GM18951 (cell line): ENCODE measurements around the gene LAMB4.
A peak's percentile ranks its signal among the peaks of the same experiment; 100 is the strongest.

Source experiments
- POLR2A ChIP-seq: IDR thresholded peaks from 4 replicates; pipeline ENCODE4 v1.6.1; 2011; ENCODE audit warnings: mild to moderate bottlenecking; ENCODE audit not compliant: insufficient read length, insufficient read depth; ENCODE audit errors: extremely low read depth
- in situ Hi-C: fragments of 300-500 bp; cut with MboI; formaldehyde crosslinking; loops from one replicate; pipeline ENCODE4 v1.12.0; 2022; ENCODE audit warnings: low sequenced_read_pairs, mixed read lengths, inconsistent platforms; ENCODE audit not compliant: unreplicated experiment

LAMB4 gene

DNA sequence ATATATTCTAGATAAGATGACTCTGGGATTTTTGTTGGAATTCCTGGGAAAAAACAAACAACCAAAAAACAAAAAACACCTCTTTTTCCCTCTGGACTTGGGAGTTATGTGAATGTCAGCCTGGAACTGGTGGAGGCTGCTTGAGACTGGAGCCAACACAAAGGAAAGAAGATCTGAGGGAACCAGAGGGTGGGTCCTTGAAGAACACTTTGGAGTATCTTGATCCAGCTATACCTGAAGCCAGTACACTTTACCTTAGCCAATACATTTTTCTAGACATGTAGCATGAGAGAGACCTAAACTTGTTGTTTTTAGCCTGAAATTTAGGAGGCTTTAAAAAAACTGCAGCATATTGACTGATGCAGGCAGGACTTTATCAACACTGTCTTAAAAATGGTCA lies 121.3 kb downstream of the LAMB4 start:
- in situ Hi-C loops = no loop called here

GRCh38 chr7:108008240-108008639 lies 121.9 kb downstream of the LAMB4 start:
- in situ Hi-C loops = no loop called here
- TF ChIP-seq POLR2A = no peak

More for the DNA sequence above, 121.3 kb downstream of the LAMB4 start:
- TF ChIP-seq POLR2A = no peak

- in situ Hi-C loops = no loop called here
- no peak for TF ChIP-seq POLR2A
Measured at GRCh38 chr7:108007762-108008161, 122.4 kb downstream of the LAMB4 start.

DNA sequence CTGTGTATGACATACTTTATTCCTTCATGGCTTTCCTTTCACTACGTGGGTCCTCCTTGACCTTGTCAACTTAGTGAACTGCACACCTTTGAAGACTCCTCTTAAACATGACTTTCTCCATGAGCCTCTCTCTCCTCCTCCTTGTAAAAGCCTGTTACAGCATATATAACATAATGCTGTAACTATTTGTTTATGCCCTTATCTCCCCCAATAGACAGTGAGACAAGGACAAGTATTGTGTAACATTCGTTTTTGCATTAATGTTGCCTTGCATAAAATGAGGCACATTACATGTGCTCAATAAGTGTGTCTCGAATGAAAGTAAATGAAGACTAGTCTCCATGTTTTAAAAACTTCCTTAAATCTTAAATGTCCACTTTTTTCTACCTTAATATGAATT lies 122.9 kb downstream of the LAMB4 start:
- TF ChIP-seq POLR2A = no peak
- in situ Hi-C loops = no loop called here

GRCh38 chr7:108004220-108005142 lies 125.7 kb downstream of the LAMB4 start:
- in situ Hi-C loops = no loop called here
- TF ChIP-seq POLR2A = no peak

DNA sequence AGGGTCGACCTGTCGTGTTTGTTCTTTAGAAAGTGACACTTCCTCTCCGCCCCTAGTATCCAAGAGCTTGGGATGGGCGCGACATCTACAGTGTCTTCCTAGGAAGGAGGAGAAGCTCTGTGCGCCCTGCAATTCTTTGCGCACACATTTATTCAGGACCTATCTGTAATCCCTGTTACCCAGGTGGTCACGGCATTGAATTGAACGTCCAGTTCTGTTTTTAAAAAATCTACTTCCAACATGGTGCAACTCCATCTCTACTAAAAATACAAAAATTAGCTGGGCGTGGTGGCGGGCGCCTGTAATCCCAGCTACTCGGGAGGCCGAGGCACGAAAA lies 126.6 kb downstream of the LAMB4 start:
- in situ Hi-C loops = no loop called here

GRCh38 chr7:108002726-108003598 lies 127.2 kb downstream of the LAMB4 start, which contains the start of gene LAMB1:
Gene LAMB1, minus strand, starts transcription at chr7:108003161. Its CDS starts 276 bp downstream, at chr7:108002885.
- in situ Hi-C loops = no loop called here
- peak; percentile 24 for TF ChIP-seq POLR2A

More for the DNA sequence above, 126.6 kb downstream of the LAMB4 start:
- no peak for TF ChIP-seq POLR2A

DNA sequence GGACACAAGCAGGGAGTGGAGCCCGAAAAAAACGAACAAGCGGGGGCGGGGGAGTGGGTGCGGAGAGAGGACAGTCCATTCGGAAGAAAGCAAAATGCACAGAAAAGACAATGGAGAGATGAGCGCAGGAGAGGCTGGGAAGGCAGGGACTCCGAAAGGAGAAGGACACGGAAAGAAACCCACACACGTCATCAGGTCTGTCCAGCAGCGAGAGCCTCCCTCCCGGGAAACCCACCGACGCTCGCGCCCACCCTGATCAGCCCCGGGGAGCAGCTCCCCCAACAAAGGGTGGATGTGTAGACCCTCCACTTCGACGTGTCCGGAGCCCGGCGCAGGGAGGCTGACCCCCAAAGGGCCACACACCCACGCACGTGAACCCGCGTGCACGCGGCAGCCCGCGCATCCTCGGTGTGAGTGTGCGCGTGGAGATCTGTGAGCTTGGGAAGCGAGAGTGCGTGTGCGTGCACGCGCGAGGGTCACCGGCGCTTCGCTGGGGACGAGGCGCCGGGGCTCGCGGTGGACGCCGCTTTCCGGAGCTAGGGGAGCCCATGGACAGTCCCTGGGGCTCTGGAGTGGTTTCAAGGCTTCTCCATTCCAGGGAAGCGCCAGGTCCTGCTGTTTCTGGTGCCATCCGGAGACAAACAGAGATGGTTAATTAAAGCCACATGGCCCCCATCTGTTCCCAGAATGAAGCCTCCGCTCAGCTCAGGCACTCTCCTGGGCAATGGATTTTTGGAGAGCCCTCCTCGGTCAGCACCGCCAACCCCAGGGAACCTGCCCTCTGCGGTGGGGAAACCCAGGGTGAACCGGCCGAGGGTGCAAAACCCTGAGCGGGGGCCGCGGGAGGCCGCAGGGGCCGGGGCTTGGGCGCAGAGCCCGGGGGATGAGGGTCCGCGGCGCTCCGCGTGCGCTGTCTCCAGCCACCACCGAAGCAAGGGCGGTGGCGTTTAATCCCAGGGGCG lies 128.1 kb downstream of the LAMB4 start:
- no peak for TF ChIP-seq POLR2A
- in situ Hi-C loops = no loop called here

DNA sequence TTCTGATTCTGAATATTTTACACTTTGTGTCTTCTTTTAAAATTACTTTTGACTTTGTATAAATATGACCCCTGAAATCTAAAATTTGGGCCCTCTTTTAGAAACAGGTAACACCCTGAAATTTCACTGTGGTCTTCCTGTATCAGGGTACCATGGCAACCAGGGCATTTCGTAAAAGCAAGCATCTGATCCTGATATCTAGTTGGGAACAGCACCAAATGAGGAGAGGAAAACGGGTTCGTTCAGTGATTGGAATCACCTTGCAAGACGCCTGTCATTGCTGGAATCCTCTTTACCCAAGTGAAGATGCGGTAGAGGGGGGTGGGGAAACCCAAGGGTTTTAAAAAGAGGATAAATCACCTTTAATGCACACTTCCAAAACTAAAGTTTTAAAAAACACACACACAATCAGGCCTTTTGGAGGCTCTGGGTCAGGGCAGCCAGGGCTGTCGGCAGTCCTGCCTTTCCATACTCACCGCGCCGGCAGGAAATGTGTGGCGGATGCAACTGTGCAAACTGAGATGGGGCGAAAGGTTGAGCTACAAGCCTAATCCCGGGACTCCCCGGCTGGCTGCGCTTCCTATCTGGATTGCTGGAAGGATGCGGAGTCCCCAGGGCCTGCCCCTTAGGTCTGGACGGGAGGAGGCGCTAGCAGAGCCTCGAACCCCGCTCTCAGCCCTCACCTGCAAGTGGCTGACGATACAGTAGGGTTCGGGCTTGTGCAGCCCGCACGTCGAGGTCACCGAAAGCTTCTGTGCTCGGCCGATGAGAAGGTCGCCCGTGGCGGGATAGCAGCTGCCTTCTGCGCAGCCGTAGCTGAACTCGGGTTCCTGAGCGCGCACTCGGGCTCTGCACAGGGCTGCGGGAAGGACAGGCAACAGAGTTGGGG lies 129.0 kb downstream of the LAMB4 start:
- no peak for TF ChIP-seq POLR2A
- in situ Hi-C loops = no loop called here

DNA sequence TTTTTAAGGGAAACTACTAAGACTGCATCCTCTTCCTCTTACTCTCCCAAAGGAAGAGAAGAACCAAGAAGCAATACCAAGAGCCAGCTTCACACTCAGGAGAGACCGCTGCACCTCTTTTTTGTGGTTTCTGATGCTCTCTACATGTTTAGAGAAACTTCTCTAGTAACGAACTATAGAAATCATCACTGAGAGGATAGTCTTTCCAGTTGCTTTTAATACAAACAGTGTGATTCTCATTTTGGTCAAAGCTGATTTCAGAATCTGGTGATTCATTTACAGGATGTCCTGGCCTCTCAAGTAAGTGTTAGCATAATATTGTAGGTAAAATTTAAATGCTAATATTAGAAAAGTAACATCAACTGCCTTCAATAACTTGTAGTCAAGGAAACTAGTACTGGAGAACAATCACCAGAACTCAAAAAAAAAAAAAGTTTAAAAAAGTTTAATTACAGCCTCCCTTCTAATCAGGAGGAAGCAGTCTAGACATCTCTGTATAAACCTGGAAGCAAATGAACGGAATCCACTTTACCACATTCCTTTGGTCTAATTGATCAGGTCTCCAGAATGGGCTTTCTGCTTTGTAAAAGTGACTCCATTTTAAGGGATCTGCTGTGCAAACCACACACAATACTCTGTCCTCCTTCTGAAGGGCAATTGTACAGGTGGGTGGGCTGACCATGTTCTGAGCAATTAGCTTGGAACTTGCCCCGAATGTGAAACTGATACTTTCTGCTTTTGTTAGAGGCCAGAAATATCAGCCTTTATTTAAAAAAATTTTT lies 130.2 kb downstream of the LAMB4 start:
- in situ Hi-C loops = no loop called here
- no peak for TF ChIP-seq POLR2A
